Omental fat pad (tissue), 4 donors: ENCODE data around the gene LENG1. TPM values are rescaled to one million over a fixed set of nuclear protein-coding genes. Genes with fewer than 3 reads are reported as not detected.
A peak's percentile ranks its signal among the peaks of the same experiment; 100 is the strongest.

Source experiments
- ATAC-seq: fragments of 150-250 bp; one replicate; pipeline ENCODE4 v1.9.1; 2016; ENCODE audit warnings: mild to moderate bottlenecking, moderate library complexity; ENCODE audit not compliant: low FRiP score
- DNase-seq: peaks from one replicate; pipeline ENCODE4 v3.0.0-alpha.2; 2019; ENCODE audit warnings: low spot score
- total RNA-seq, 4 donors: library from RNA; depleted of rRNA; stranded (reverse); fragments of >200 nt; gene quantifications; one replicate each; pipeline ENCODE4 v1.1.0, GENCODE V29; 2016
- TF ChIP-seq, protein P1 (sequence below), 3 donors: fragments of 450-650 bp; IDR thresholded peaks; one replicate each; pipeline ENCODE4 v1.5.1; 2016 to 2017; ENCODE audit warnings: antibody characterized with exemption in 3 of 3, mild to moderate bottlenecking in 3 of 3, moderate library complexity in 2 of 3

The LENG1 gene
- total RNA-seq, 4 donors from 2014 or later, result 5.3 to 12.3 (median 7.4) TPM

DNA sequence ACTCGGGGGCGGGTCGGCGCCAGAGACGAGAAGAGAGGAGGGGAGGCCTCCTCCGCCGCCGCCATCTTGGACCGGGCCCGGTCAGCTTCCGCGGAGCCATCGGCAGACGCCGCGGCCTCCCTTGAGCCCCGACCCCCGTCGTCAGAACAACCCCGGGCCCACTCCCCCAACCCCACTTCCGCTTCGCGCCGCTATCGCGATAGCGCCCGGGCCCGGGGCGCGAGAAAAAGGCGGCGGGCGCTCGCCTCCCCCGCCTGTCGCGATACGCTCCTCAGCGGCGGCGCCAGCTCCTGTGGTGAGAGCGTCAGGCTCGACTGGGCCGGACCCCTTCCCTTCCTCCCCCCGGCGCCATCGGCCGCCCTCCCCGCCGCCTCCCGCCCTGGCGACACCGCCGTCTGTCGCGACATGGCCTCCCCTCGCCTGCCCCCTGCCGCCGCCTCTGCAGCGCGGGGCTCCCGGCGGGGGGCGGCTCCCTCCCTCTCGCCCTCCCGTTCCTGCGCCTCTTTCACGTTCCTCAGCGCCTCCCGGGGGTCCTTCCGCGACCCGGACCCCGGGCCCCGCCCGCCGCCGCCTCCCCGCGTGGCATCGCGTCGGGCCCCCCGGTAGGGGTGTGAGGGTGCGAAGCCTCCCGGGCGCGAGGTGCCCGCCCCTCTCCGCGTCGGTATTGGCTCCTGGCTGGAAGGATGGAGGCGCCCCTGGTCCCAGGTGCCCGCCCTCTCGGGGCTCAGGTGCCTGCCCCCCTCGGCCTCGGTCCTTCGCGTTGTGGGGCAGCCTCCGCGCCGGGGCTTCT is 21.6 kb downstream of the LENG1 start, which contains the start of gene CNOT3:
CNOT3 (plus strand) TSS at position 64 of the 790 bp plus-strand sequence. CDS start 5,217 bp downstream, outside the sequence.
- no peak for DNase-seq
- TF ChIP-seq, protein P1, sequence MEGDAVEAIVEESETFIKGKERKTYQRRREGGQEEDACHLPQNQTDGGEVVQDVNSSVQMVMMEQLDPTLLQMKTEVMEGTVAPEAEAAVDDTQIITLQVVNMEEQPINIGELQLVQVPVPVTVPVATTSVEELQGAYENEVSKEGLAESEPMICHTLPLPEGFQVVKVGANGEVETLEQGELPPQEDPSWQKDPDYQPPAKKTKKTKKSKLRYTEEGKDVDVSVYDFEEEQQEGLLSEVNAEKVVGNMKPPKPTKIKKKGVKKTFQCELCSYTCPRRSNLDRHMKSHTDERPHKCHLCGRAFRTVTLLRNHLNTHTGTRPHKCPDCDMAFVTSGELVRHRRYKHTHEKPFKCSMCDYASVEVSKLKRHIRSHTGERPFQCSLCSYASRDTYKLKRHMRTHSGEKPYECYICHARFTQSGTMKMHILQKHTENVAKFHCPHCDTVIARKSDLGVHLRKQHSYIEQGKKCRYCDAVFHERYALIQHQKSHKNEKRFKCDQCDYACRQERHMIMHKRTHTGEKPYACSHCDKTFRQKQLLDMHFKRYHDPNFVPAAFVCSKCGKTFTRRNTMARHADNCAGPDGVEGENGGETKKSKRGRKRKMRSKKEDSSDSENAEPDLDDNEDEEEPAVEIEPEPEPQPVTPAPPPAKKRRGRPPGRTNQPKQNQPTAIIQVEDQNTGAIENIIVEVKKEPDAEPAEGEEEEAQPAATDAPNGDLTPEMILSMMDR (IDR thresholded peaks at IDR 0.05), result no peak
- ATAC-seq, result no peak

- peak; percentile 89 for DNase-seq
- TF ChIP-seq, protein P1 (IDR thresholded peaks at IDR 0.05), result no peak
- peak; percentile 96 for ATAC-seq
These were observed 22.4 kb downstream of the LENG1 start for GRCh38 chr19:54136864-54137698.

DNA sequence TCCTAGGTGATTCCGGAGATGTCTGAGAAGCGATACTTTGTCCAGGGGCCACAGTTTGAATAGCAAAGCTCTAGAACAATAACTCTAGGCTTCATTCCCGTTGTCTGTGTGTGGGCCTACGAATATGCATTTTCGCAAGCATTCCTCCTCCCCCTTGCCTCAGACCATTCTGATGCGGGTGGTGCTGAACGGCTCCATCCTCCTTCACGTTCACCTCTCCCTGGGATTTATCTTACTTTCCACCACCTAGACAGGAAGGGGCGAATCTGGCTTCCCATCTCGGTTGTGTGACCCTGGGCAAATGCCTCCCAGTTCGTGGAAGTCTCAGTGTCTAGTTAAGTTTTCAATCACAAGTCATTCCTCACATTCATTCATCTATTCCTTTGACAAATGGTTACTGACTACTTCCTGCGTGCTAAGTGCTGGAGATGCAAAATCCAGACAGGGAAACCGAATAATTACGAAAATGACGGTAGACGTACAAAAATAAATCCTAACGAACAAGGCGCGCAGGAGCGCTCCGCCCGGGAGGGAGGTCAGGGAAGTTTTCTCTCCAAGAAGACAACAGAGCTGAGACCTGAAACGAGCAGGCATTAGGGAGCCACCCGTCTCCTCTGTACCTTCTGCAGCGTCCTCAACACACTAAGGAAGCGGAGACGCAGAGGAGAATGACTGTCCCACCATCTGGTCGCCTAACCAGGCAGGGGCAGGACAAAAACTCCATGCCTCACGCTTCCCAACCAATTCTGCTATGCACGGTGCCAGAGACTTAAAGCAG is 23.2 kb downstream of the LENG1 start:
- ATAC-seq, result peak; percentile 1
- DNase-seq, result no peak
- TF ChIP-seq, protein P1 (IDR thresholded peaks at IDR 0.05), result no peak

DNA sequence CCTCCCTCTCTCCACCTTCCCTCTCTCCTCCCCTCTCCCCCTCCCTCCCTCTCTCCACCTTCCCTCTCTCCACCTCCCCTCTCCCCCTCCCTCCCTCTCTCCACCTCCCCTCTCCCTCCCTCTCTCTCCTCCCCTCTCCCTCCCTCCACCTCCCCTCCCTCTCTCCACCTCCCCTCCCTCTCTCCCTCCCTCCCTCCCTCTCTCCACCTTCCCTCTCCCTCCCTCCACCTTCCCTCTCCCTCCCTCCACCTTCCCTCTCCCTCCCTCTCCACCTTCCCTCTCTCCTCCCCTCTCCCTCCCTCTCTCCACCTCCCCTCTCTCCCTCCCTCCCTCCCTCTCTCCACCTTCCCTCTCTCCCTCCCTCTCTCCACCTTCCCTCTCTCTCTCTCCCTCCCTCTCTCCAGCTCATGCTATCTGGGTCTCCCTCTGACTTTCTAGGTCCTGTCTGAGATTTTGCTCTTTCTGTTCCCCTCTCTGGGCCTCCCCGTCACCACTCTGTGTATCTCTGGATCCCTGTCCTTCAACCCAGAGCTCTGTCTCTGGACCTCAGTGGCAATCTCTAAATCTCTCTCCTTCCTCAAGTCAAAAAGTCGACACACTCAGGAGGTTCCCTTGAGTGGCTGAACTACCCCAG is 25.4 kb downstream of the LENG1 start:
- TF ChIP-seq, protein P1 (IDR thresholded peaks at IDR 0.05), result no peak
- no peak for DNase-seq

GRCh38 chr19:54133312-54133956 is 26.1 kb downstream of the LENG1 start:
- TF ChIP-seq, protein P1 (IDR thresholded peaks at IDR 0.05), result no peak
- DNase-seq (no peak), ATAC-seq (no peak)

More for the DNA sequence above, 25.4 kb downstream of the LENG1 start:
- ATAC-seq, result no peak

DNA sequence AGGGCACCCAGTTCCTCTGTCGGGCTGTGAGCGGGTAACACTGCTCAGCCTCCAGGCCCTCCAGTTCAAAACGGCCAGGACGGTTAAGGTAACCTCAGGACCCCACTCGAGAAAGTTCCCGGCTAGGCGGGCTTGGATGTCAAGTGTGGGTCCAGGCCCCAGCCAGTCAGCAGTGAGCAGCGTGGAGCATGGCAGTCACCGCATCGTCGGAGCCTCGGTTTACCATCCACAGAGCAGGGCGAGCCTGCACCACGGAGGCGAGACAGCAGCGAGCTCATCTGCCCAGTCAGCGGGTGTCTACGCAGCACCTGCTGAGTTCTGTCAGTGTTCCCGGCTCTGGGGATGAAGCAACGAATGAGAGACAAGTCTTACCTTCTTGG is 29.9 kb downstream of the LENG1 start:
- ATAC-seq (no peak), DNase-seq (no peak)
- TF ChIP-seq, protein P1 (IDR thresholded peaks at IDR 0.05), result no peak
